Testis (tissue), 3 donors: Measurements from ENCODE around the gene KYAT1. TPM values are rescaled to one million over a fixed set of nuclear protein-coding genes. Genes with fewer than 3 reads are reported as not detected.

Source experiments
- DNase-seq: peaks from one replicate; pipeline ENCODE4 v3.0.0-alpha.2; 2019
- H3K27ac ChIP-seq, 2 donors: fragments of 200-600 bp; sonication (generic); one replicate each; pipeline ENCODE4 v1.5.1; 2019
- H3K27me3 ChIP-seq: fragments of 200-600 bp; sonication (generic); one replicate; pipeline ENCODE4 v1.5.1; 2019
- H3K36me3 ChIP-seq: fragments of 200-600 bp; sonication (generic); one replicate; pipeline ENCODE4 v1.5.1; 2017; ENCODE audit warnings: low read depth; ENCODE audit errors: missing control alignments
- H3K4me1 ChIP-seq: fragments of 200-600 bp; sonication (generic); one replicate; pipeline ENCODE4 v1.5.1; 2019
- H3K4me3 ChIP-seq, 2 donors: fragments of 200-600 bp; sonication (generic); one replicate each; pipeline ENCODE4 v1.5.1; 2017 to 2019
- H3K9me3 ChIP-seq: fragments of 200-600 bp; sonication (generic); one replicate; pipeline ENCODE4 v1.5.1; 2017
- POLR2A ChIP-seq: fragments of 450-650 bp; IDR thresholded peaks from one replicate; pipeline ENCODE4 v1.6.1; 2017; ENCODE audit warnings: antibody characterized with exemption, mild to moderate bottlenecking, moderate library complexity
- WGBS, 2 donors: methylation state at CpG; one replicate each; pipeline ENCODE4 v1.1.5; 2018; 5-methylcytosine and 5-hydroxymethylcytosine counted together
- intact Hi-C: fragments of 100-400 bp; cut with DNase I; formaldehyde crosslinking; loops from one replicate; pipeline ENCODE4 v1.15.1; 2023; ENCODE audit warnings: low total_unique reads
- polyA plus RNA-seq: library from polyadenylated mRNA; stranded (reverse); fragments of 350-450 nt; fragmentation: Illumina TruSeq; extraction: RNeasy Lipid Tissue Mini Kit (QIAGEN cat#74804); gene quantifications from one replicate; pipeline ENCODE4 v1.2.3, GENCODE V29; 2014; ENCODE audit warnings: low read depth, low replicate concordance; ENCODE audit not compliant: insufficient read depth
- total RNA-seq, 2 donors: library from RNA; depleted of rRNA; stranded (reverse); fragments of >200 nt; gene quantifications; one replicate each; pipeline ENCODE4 v1.2.3, GENCODE V29; 2016
- TF ChIP-seq, protein P1 (sequence below), 3 experiments: fragments of 450-650 bp in 2 of 3; fragments of 200-600 bp in 1 of 3; sonication (generic) in 1 of 3; IDR thresholded peaks; one replicate each; pipeline ENCODE4 v1.5.1; 2016 to 2019; ENCODE audit warnings: antibody characterized with exemption in 3 of 3, mild to moderate bottlenecking in 2 of 3, moderate library complexity in 1 of 3

Gene KYAT1
- total and polyA plus RNA-seq, 3 donors from 2014 or later: 11.6 to 18.0 (median 14.0) TPM

DNA sequence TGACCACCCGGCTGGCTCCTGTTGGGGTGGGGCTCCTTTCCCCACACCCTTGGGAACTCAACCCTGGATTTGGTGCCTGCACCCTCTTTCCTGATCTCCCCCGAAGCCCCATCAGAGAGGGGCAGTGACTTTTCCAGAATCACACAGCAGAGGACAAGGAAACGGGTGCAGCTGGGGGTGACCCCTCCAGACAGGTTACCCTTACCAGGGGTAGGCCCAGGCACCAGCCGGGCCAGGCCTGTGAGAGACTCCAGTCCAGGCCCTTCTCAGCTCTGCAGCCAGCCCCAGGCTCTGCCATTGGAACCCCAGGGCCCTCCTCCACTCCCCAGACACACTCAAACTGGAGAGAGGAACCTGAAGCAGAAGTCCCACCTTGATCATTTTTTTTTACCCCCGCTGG lies 20.1 kb upstream of the KYAT1 start:
- H3K27me3 ChIP-seq: no peaks in the 10 kb centered on the region
- no peak for TF ChIP-seq POLR2A
- TF ChIP-seq, protein P1, sequence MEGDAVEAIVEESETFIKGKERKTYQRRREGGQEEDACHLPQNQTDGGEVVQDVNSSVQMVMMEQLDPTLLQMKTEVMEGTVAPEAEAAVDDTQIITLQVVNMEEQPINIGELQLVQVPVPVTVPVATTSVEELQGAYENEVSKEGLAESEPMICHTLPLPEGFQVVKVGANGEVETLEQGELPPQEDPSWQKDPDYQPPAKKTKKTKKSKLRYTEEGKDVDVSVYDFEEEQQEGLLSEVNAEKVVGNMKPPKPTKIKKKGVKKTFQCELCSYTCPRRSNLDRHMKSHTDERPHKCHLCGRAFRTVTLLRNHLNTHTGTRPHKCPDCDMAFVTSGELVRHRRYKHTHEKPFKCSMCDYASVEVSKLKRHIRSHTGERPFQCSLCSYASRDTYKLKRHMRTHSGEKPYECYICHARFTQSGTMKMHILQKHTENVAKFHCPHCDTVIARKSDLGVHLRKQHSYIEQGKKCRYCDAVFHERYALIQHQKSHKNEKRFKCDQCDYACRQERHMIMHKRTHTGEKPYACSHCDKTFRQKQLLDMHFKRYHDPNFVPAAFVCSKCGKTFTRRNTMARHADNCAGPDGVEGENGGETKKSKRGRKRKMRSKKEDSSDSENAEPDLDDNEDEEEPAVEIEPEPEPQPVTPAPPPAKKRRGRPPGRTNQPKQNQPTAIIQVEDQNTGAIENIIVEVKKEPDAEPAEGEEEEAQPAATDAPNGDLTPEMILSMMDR (IDR thresholded peaks at IDR 0.05): no peak
- intact Hi-C loops: no loop called here
- H3K9me3 ChIP-seq: no peaks in the 10 kb centered on the region
- H3K4me1 ChIP-seq: peaks cover 18% of the 10 kb centered on the region
- 78 to 91% methylated on average over 4 to 5 of the region's 5 CpGs for WGBS, 2 donors
- H3K36me3 ChIP-seq: no peaks in the 10 kb centered on the region
- H3K4me3 ChIP-seq: no peak overlapping the region
- DNase-seq: no peak
- H3K27ac ChIP-seq: no peak overlapping the region

DNA sequence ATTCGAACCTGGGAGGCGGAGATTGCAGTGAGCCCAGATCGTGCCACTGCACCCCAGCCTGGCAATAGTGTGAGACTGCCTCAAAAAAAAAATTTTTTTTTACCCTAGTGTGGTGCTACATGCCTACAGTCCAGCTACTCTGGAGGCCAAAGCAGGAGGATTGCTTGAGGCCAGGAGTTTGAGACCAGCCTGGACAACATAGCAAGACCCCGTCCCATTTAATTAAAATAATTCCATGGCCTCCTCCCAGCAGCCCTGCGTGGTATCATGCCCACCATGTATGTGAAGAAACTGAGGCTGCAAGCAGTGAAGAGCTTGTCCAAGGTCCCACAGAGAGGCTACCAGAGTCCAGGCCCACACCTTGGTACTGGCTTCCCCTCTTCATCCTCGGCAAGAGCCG lies 19.6 kb upstream of the KYAT1 start:
- H3K27me3 ChIP-seq: no peaks in the 10 kb centered on the region
- intact Hi-C loops: no loop called here
- H3K27ac ChIP-seq: no peak overlapping the region
- H3K4me1 ChIP-seq: peaks cover 16% of the 10 kb centered on the region
- no peak for TF ChIP-seq POLR2A
- TF ChIP-seq, protein P1 (IDR thresholded peaks at IDR 0.05): no peak
- DNase-seq: no peak
- no peaks in the 10 kb centered on the region for H3K9me3 ChIP-seq
- H3K4me3 ChIP-seq: no peak overlapping the region
- no peaks in the 10 kb centered on the region for H3K36me3 ChIP-seq
- WGBS, 2 donors: 66 to 87% methylated on average over 7 of the region's 7 CpGs

DNA sequence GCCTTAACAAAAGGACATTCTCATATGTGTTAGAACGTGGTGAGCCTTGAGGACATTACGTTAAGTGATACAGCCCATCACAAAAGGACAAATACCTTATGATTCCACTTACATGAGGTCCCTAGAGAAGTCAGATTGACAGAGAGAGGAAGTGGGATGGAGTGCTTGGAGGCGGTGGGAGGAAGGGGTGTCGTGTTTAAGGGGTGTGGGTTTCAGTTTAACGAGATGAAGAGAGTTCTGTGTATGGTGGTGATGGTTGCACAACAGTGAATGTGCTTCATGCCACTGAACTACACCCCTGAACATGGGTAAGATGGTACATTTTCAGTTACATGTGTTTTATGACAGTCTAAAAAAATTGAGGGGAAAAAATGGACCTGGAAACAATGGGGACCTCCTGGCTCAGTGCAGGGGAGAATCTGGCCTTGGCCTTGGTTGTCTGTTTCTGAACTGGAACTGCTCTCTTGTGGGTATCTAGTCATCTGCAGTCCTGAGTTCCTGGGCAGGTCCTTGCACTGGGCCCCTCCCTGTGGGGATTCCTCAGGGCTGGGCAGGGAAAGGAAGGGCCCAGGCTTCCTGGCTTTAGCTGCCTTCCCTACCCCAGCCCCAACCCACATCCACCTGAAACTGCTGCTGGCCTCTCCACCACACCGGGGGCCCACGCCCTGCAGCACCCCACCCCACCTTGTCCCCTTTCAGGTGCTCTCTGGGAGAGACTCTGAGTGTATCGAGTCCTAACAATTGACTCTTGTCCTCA lies 18.0 kb upstream of the KYAT1 start:
- peaks cover 16% of the 10 kb centered on the region for H3K4me1 ChIP-seq
- no peaks in the 10 kb centered on the region for H3K36me3 ChIP-seq
- no peak for DNase-seq
- no peaks in the 10 kb centered on the region for H3K27me3 ChIP-seq
- no peak overlapping the region for H3K27ac ChIP-seq
- TF ChIP-seq, protein P1 (IDR thresholded peaks at IDR 0.05): no peak
- no peak for TF ChIP-seq POLR2A
- no peak overlapping the region for H3K4me3 ChIP-seq
- no peaks in the 10 kb centered on the region for H3K9me3 ChIP-seq
- 60 to 63% methylated on average over 7 to 8 of the region's 8 CpGs for WGBS, 2 donors
- intact Hi-C loops: no loop called here

DNA sequence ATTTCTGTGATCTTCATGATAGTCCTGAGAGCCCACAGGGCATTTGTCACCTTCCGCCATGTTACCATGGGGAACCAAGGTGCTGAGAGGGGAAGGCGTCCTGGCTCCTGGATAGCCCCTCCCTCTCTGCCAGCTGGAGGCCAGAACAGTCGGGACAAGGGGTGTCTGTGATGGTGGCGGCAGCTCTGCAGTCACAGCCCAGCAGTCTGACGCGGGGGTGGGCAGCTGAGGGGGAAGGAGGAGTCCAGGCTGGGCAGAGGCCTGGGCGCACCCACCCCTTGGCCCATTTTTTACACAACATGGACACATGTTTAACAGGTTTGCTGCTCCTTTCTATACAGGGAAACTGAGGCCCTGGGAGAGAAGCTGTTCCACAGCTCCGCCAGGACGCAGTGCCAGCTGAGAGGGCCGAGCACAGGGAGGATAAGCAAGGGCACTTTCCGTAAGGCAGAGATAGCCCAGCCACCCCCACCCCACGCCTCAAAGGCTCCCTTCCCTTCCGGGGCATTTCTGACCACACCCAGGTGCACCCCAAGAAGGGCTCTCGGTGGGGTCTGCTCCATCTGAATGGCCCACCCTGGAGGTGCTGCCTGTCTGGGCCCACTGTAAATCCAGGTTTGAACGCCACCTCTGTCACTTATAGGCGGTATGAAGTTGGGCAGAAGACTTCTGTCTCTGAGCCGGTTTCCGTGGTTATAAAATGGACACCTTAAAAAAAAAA lies 17.3 kb upstream of the KYAT1 start:
- intact Hi-C loops: no loop called here
- 82 to 85% methylated on average over 10 to 18 of the region's 18 CpGs for WGBS, 2 donors
- no peak overlapping the region for H3K4me3 ChIP-seq
- no peak for DNase-seq
- no peaks in the 10 kb centered on the region for H3K9me3 ChIP-seq
- no peak for TF ChIP-seq POLR2A
- TF ChIP-seq, protein P1 (IDR thresholded peaks at IDR 0.05): no peak
- no peaks in the 10 kb centered on the region for H3K36me3 ChIP-seq
- no peaks in the 10 kb centered on the region for H3K27me3 ChIP-seq
- peak overlapping the region in 1 of 2 donors; percentile 41 for H3K27ac ChIP-seq
- peaks cover 16% of the 10 kb centered on the region for H3K4me1 ChIP-seq
